GM19468 (cell line): ENCODE data around the gene R3HDM1.
A peak's percentile ranks its signal among the peaks of the same experiment; 100 is the strongest.
"Not testable (repeated sequence)": the region's sequence is repeated elsewhere in the genome, so short reads cannot be mapped to it uniquely, and the experiment has no call there.

ENCODE experiments used
- ATAC-seq: cut with Tn5 transposase; IDR thresholded peaks from one replicate; pipeline ENCODE4 v1.9.1; 2021; ENCODE audit warnings: mild to moderate bottlenecking, moderate library complexity, moderate number of reproducible peaks; ENCODE audit not compliant: unreplicated experiment; ENCODE audit errors: extremely low read depth

The R3HDM1 gene

GRCh38 chr2:135637456-135638087 is 106.3 kb downstream of the R3HDM1 start:
- ATAC-seq: no peak

- ATAC-seq: no peak
These were observed 107.5 kb downstream of the R3HDM1 start for GRCh38 chr2:135638825-135639224.

- no peak for ATAC-seq
These were observed 110.1 kb downstream of the R3HDM1 start for GRCh38 chr2:135641156-135642068.

GRCh38 chr2:135647836-135648579 is 116.7 kb downstream of the R3HDM1 start:
- no peak for ATAC-seq

GRCh38 chr2:135650721-135651120 is 119.4 kb downstream of the R3HDM1 start:
- no peak for ATAC-seq

- ATAC-seq: no peak
These were observed 120.4 kb downstream of the R3HDM1 start for GRCh38 chr2:135651717-135652116.

- not testable (repeated sequence) for ATAC-seq
These were observed 123.0 kb downstream of the R3HDM1 start for GRCh38 chr2:135654239-135654638.

- no peak for ATAC-seq
These were observed 126.7 kb downstream of the R3HDM1 start for GRCh38 chr2:135657806-135658582.

- ATAC-seq: no peak
These were observed 130.8 kb downstream of the R3HDM1 start for GRCh38 chr2:135662088-135662487.

GRCh38 chr2:135663148-135663700 is 131.9 kb downstream of the R3HDM1 start:
- no peak for ATAC-seq

- peak; percentile 75 for ATAC-seq
These were observed 133.4 kb downstream of the R3HDM1 start for GRCh38 chr2:135664623-135665068.

GRCh38 chr2:135667045-135667444 is 135.8 kb downstream of the R3HDM1 start:
- no peak for ATAC-seq

GRCh38 chr2:135674453-135674852 is 143.2 kb downstream of the R3HDM1 start:
- no peak for ATAC-seq

- ATAC-seq: no peak
These were observed 144.7 kb downstream of the R3HDM1 start for GRCh38 chr2:135676031-135676430.

GRCh38 chr2:135679125-135679524 is 147.8 kb downstream of the R3HDM1 start:
- ATAC-seq: no peak

GRCh38 chr2:135685361-135685760 is 154.1 kb downstream of the R3HDM1 start:
- no peak for ATAC-seq

- no peak for ATAC-seq
These were observed 157.7 kb downstream of the R3HDM1 start for GRCh38 chr2:135688978-135689377.

GRCh38 chr2:135689679-135690078 is 158.4 kb downstream of the R3HDM1 start:
- no peak for ATAC-seq

- ATAC-seq: no peak
These were observed 163.4 kb downstream of the R3HDM1 start for GRCh38 chr2:135694711-135695110.

GRCh38 chr2:135698838-135699237 is 167.6 kb downstream of the R3HDM1 start:
- no peak for ATAC-seq
